ENCODE data around the gene IL6ST.

- TF ChIP-seq CTCF (IDR thresholded peaks at IDR 0.05; ENCODE audit: low read length): no peak
- no peak for TF ChIP-seq EZH2 (IDR thresholded peaks at IDR 0.05; ENCODE audit: borderline replicate concordance, low read length)
These were observed 33.9 kb upstream of the IL6ST start for GRCh38 chr5:56028708-56029107.
